ENCODE data around the gene PMS2.
"Not testable (repeated sequence)": the region's sequence is repeated elsewhere in the genome, so short reads cannot be mapped to it uniquely, and the experiment has no call there.

Gene PMS2

GRCh38 chr7:6012355-6013104, 3.7 kb upstream of the PMS2 start:
- DNase-seq, result no peak

- DNase-seq, result no peak
Observed at GRCh38 chr7:6011541-6011940, 2.7 kb upstream of the PMS2 start.

DNA sequence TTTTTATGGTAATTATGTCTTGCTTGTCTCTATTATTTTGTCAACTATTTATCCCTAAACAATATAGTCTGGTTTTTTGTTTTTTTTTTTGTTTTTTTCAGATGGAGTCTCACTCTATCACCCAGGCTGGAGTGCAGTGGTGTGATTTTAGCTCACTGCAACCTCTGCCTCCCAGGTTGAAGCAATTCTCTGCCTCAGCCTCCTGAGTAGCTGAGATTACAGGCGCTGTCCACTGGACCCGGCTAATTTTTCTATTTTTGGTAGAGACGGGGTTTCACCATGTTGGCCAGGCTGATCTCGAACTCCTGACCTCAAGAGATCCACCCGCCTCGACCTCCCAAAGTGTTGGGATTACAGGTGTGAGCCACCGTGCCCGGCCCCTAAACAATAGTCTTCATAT, 1.5 kb upstream of the PMS2 start:
- DNase-seq, result not testable (repeated sequence)

DNA sequence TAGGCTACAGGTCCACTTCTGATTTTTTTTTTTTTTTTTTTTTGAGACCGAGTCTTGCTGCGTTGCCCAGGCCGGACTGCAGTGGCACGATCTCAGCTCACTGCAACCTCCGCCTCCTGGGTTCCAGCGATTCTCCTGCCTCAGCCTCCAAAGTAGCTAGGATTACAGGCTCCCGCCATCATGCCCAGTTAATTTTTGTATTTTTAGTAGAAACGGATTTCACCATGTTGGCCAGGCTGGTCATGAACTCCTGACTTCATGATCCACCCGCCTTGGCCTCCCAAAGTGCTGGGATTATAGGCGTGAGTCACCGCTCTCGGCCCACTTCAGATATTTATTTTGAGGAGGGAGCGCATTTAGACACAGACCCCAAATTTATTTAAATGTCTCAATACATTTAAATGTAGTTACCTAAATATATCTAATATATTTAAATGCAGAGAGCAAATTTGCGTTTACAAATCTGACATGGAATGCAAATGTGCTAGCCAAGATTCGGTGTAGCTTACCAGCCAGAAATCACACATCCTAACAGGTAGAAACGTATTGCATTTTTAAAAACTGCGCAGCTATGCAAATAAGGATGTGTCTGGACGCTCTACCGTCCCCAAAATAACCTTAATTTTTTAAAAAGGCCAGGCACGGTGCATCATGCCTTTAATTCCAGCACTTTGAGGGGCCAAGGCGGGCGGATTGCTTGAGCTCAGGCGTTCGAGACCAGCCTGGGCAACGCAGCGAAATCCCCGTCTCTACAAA, 836 bp downstream of the PMS2 start:
- not testable (repeated sequence) for DNase-seq

DNA sequence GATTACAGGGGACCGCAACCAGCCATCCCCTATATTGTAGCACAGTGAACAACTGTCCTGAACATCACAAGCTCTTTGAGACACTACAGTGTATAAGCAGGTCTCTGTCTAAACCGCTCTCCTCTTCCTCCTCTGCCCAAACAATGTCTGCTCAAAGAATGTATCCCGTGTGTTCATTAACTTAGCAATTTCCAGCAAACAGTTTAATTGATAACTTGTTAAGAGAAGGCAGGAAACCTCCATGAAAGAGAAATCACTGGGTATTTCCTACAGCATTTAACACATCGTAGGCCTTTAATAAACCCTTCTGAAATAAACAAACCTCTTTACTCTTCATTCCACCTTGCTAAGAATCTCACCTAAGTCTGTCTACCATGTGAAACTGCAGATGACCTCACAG, 1.5 kb downstream of the PMS2 start:
- no peak for DNase-seq

DNA sequence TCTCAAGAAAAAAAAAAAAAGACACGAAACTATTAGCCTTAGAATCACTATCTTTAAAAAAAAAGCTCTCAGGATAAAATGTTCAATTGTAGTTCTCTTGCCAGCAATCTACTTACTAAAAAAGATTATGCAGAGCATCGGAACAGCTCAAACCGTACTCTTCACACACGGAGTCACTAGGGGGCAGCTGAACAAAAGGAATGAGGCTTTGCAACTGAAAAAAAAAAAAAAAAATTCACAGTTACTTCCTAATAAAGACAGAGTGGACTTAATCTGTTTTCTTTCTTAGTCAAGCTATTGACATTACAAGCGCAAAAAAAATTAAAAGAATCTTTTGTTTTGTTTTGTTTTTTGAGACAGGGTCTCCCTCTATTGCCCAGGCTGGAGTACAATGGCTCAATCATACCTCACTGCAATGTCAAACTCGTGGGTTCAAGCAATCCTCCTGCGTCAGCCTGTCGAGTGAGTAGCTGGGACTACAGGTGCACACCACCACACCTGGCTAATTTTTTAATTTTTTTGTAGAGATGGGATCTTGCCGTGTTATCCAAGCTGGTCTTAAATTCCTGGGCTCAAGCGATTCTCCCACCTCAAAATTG, 11.5 kb downstream of the PMS2 start:
- DNase-seq, result no peak

GRCh38 chr7:5987061-5987460, 21.8 kb downstream of the PMS2 start:
- not testable (repeated sequence) for DNase-seq

DNA sequence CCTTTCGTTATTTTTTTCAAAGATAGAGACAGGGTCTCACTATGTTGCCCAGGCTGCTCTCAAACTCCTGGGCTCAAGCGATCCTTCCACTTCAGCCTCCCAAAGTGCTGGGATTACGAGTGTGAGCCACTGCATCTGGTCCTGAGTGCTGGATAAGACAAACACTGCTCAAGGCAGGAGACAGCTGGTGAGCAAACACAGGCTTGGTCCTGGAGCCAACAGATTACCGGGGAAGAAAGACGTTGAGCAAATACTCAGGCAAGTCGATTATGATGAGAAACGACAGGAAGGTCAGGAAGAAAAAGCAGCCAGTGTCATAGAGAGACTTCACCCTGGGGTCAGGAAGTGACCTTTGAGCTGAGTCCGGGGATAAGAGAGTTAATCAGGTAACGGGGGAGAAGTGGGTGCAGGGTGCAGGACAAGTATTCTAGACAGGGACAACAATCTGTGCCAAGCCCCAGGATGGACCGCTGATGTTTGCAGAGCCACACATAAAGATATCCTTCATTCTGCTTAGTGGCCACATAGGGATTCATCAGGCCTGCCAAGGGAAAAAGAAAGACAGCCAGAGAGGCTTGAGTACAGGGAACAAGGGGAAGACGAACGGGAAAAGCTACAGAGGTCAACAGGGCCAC, 29.1 kb downstream of the PMS2 start:
- not testable (repeated sequence) for DNase-seq

GRCh38 chr7:5973580-5973979, 35.3 kb downstream of the PMS2 start:
- DNase-seq, result not testable (repeated sequence)

DNA sequence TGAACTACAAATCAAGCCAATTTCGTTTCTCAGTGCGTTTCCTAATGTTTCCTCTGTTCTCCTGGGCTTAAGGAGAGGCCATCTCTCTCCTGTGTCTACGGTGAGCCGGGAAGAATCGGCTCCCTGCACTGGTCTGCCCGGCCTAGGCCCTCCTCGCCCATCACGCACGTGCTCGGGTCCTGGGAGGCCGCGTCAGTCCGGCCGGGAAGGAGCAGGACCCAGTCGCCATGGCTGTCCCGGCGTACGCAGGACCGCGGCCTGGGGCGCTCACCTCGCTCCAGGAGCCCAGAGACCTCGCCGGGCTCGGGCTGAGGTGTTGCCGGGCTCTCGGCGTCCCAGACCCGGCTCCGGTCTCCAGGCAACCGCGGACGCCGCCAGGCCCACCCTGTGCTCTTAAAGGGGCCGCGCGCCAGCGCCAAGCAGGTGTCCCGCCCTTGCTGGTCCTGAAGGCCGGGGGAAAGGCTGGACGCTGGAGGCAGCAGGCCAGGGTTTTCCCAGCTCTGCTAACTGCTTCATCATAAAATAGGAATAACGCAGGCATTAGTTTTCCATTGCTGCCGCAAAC, 38.4 kb downstream of the PMS2 start, which contains the start of gene RSPH10B:
TSS of gene RSPH10B (minus strand) at position 343 of the 565 bp plus-strand sequence. CDS start 3,573 bp downstream, outside the sequence.
- DNase-seq, result not testable (repeated sequence)

GRCh38 chr7:5963810-5964209, 45.0 kb downstream of the PMS2 start:
- not testable (repeated sequence) for DNase-seq

- not testable (repeated sequence) for DNase-seq
Observed at GRCh38 chr7:5963205-5963604, 45.6 kb downstream of the PMS2 start.

DNA sequence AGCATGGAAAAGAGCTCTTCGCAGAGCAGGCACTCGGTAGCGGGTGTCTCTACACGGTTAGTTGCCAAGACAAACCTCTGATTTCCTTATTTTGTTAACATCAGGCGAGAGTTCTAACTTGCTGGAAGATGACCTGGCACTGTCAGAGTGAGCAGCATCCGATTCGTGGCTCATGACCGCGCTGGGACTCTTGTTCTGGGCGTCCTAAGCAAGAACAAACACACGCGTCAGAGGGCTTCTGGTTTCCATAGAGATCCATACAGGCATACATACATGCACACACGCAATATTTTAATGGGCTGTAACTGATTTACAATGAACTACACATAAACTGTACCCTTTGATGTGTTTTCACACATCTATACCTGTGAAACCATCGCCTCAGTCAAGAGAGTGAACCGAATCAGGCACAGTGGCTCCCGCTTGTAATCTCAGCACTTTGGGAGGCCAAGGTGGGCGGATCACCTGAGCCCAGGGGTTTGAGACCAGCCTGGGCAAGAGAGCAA, 73.9 kb downstream of the PMS2 start:
- DNase-seq, result not testable (repeated sequence)

GRCh38 chr7:5931905-5932644, 76.8 kb downstream of the PMS2 start:
- DNase-seq, result not testable (repeated sequence)

DNA sequence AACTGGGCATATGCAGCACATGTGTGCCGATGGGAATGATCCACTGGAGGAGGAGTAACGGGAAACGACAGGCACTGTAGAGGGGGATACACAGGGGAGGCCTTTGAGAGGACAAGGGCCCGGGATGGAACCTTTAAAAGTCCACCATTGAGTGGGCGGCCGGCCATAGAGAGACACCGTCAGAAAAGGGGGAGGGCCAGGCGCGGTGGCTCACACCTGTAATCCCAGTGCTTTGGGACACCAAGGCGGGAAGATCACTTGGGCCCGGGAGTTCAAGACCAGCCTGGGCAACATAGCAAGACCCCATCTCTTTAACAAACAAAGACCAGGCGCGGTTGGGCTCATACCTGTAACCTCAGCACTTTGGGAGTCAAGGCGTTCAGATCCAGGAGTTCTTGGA, 77.6 kb downstream of the PMS2 start:
- not testable (repeated sequence) for DNase-seq

- DNase-seq, result not testable (repeated sequence)
Observed at GRCh38 chr7:5930290-5930689, 78.6 kb downstream of the PMS2 start.

- not testable (repeated sequence) for DNase-seq
Observed at GRCh38 chr7:5926263-5926870, 82.5 kb downstream of the PMS2 start.

- DNase-seq, result not testable (repeated sequence)
Observed at GRCh38 chr7:5924630-5925029, 84.2 kb downstream of the PMS2 start.

GRCh38 chr7:5924180-5924579, 84.7 kb downstream of the PMS2 start:
- not testable (repeated sequence) for DNase-seq

All from GOT3 (cell line).